HUDEP-2 (cell line): ENCODE data around the gene TBC1D12.

Source experiments
- DNase-seq, 76 experiments: peaks; one replicate each; lab custom pipeline; 2025; ENCODE audit not compliant: unreplicated experiment in 76 of 76; lab: John Stamatoyannopoulos, UW

Gene TBC1D12

DNA sequence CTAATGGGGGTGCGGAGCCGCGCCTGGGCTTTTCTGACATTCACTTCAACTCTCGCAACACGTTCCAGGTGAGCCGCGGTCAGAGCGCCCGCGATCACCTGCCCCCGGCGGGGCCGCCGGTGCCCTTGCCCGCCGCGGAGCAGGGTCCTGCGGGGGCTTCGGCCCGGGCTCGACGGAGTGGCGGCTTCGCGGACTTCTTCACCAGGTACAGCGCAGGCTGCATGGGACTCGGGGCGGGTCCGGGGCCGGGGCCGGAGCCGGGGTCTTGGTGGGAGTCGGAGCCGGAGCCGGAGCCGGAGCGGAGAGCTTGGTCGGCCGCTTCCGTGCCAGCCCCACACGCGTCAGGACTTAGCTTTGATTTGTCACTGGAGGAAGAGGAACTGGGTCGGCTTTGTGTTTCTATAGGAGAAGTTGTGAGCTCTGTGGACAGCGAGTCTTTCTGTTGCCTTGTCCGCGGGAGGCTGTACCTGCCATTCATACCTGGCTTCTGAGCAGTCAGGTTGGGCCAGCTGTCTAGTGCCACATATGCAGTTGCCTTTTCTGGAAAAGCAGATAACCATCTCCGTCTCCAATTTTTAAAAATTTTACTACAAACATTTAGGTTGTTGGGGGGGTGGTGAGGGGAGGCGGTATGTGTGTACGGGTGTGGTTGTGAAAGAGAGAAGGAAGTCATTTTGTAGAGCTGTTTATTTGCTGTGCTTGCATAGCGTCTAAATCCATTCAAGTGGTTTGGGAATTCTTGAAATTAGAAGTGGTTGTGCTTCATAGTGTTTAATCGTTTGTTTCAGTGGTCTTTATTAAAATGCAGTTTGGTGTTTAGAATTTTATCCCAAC lies 1.3 kb downstream of the TBC1D12 start:
- DNase-seq, result peak in 43 of 76 experiments; percentile 6 to 71 (median 38)

DNA sequence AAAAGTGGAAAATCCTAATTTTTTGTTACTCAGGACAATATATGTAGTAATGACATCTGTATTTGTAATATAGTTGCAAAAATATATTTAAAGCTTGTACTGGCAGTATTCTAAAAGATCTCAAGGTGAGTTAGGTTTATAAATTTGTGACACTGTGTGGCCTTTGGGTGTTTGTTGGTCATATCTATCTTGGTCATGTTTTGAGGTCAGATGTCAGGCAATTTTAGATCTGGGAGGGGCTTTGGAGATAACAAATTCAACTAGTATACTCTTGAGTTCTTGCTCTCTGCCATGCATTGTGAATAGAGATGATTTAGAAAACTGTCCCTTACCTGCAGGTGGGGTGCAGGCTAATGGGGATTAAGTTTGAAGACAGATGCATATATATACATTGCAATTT lies 3.1 kb downstream of the TBC1D12 start:
- peak in 16 of 76 experiments; percentile 12 to 53 (median 31) for DNase-seq

DNA sequence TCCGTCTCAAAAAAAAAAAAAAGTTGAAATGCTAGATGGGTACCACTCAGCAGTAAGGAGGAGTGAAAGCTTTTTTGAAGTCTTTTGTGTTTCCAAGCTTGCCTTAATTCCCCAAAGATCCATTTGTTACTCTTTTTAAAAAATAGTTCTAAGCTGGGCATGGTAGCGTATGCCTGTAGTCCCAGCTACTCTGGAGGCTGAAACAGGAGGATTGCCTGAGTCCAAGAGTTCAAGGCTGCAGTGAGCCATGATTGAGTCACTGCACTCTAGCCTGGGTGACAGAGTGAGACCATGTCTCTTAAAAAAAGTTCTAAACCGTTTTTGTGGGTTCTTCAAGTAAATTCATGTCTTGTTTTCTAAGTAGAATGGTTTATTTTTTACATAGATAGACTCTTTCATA lies 5.3 kb downstream of the TBC1D12 start:
- DNase-seq, result peak in 1 of 76 experiments; percentile 7

DNA sequence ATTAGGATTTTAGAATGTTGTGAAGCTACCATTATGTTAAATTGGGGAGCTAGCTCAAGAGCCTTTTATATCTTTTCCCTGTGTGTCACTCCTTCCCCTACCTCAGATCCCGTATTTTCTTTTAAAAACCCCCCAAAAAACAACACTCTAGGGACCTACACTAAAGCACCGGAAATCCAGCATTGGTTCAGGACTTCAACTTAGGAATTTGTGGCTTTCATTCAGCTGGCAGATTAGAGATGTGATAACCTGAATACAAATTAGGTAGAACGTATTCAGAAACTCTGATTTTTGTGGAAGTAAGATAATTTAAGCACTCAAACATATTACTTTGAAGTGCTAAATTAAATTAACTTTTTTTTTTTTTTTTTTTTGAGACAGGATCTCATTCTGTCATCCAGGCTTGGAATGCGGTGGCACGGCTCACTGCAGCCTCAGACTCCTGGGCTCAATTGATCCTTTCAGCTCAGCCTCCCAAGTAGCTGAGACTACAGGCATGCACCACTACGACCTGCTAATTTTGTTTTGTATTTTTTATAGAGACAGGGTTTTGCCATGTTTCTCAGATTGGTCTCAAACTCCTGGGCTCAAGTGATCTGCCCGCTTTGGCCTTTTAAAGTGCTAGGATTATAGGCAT lies 6.8 kb downstream of the TBC1D12 start:
- no peak for DNase-seq

DNA sequence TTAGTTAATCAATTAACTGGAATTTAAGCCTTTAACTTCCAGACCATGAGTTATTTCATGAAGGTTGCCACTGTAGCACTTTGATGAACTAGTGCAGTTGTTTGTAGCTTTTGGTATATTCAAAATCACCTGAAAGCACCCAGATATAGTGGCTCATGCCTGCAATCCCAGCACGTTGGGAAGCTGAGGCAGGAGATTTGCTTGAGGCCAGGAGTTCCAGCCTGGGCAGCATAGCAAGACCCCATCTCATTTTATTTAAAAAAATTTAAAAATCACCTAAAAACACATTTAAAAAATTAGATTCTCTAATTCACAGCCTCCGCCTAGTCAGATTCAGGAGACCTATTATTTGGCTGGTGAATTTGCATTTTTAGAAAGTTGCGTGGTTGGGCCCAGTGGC lies 9.0 kb downstream of the TBC1D12 start:
- no peak for DNase-seq

DNA sequence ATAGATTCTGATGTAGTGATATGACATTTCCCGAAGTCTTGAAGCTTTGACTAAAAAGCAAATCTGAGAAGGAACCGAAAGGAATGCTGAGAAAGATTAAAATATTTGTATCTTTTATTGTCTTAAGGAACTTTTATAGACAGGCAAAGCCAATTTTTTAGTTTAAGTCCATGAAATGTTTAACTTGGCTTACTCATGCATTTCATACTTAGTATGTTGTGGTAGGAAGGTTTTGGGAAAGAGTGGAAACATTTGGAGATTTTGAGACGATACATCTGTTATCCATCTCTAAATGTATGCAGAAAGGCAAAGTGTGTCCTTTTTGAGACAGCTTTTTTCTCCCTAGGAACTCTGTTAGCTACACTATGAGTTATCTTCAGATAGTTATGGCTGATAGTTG lies 10.1 kb downstream of the TBC1D12 start:
- no peak for DNase-seq

GRCh38 chr10:94413361-94413760 lies 11.0 kb downstream of the TBC1D12 start:
- DNase-seq, result no peak

DNA sequence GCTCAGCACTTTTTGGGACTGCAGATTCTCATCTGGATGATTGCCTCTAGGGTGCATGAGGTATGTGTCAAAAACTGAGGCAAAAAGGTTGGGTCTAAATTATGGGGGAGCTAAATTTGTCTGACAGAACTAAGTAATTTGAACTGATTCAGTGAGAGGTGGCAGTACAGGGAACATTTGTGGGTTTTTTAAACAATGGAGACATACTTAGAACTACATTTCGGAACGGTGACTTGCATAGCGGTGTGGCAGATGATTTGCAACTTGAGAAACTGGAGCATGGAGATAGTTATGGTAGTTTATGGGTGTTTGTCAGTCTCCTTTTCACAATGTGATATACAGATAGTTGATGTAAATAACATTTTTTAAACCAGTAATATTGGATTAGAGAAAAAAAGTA lies 14.6 kb downstream of the TBC1D12 start:
- DNase-seq, result no peak

DNA sequence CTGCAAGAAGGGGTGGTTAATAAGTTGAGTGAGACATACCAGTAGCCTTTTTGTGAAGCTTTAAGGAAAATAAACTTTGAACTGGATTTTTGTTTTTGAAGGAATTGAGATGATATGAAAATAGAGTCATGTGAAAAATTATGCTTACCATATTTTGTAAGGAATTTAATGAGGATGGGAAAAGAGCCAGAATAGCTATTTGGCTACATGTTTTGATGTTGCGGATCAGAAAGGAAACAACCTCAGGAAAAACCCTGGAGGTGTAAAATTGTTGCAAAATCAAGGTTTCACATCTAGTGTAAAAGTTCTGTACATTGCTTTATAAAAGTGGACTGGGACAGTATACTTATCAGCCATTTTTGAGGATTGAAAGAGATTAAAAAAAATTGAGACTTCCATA lies 15.0 kb downstream of the TBC1D12 start:
- DNase-seq, result no peak

DNA sequence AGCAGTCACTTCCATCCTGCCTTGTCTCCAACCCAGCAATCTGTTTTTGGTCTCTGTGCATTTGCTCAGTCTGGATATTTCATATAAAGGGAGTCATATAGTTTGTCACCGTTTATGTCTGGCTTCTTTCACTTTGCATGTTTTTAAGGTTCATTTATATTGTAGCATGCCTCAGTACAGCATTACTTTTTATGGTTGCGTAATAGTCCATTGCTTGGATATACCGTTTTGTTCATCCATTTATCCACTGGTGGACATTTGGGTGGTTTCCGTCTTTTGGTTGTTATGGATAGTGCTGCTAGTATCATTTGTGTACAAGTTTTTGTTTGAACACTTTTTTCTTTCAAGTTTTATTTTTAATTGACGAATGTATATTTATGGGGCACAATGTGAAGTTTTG lies 18.2 kb downstream of the TBC1D12 start:
- DNase-seq, result no peak

GRCh38 chr10:94420998-94421528 lies 18.7 kb downstream of the TBC1D12 start:
- DNase-seq, result no peak

- DNase-seq, result peak in 11 of 76 experiments; percentile 12 to 34 (median 19)
Observed at GRCh38 chr10:94423627-94424026, 21.3 kb downstream of the TBC1D12 start.

DNA sequence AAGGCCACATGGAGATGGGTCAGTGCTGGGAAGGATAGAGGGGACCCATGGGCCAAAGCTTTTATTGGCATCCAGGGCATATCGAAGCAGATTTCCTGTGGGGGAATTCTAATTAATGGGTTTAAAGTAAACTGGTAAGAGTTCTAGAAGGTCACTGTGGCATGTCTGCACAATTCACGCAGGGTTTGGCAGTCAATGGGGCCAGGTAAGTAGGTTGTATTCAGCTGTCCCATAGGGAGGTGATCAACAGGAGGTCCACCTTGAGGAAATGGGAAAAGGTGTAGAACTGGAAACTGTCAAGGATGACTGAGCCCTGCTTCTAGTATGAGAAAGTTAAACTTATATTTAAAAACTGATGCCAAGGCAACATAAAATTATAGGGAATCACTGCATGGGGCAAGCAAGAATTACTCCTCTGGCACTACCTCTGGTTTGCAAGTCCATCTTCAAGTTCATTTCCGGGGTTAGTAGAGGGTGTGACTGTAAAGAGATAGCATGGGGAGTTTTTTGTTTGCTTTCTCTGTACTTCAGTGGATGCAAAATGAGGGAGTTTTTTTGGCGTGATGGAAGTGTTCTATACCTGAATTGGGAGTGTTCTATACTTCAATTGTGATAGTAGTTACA lies 22.5 kb downstream of the TBC1D12 start:
- no peak for DNase-seq

- no peak for DNase-seq
Observed at GRCh38 chr10:94425942-94426341, 23.6 kb downstream of the TBC1D12 start.

DNA sequence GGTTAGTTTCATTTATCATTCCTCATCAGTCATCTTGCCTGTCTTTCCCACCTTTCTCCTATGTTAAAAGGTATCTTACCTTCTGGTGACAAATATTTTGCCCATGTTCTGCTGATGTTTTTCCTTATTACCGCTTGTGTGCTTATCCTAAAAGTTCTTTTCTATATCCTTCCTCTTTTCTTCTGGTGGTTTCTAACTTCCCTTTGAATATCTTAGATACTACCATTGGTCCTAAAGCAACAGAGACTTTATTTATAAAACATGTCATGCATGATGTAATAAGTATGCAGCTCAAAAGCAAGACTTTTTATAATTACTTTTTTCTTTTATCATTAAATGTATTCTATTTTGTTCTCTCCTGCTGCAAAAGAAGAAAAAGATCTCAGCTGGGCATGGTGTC lies 24.8 kb downstream of the TBC1D12 start:
- no peak for DNase-seq

- peak in 1 of 76 experiments; percentile 19 for DNase-seq
Observed at GRCh38 chr10:94428766-94429707, 26.7 kb downstream of the TBC1D12 start.

GRCh38 chr10:94430701-94431100 lies 28.4 kb downstream of the TBC1D12 start:
- no peak for DNase-seq

- no peak for DNase-seq
Observed at GRCh38 chr10:94432443-94432842, 30.1 kb downstream of the TBC1D12 start.

DNA sequence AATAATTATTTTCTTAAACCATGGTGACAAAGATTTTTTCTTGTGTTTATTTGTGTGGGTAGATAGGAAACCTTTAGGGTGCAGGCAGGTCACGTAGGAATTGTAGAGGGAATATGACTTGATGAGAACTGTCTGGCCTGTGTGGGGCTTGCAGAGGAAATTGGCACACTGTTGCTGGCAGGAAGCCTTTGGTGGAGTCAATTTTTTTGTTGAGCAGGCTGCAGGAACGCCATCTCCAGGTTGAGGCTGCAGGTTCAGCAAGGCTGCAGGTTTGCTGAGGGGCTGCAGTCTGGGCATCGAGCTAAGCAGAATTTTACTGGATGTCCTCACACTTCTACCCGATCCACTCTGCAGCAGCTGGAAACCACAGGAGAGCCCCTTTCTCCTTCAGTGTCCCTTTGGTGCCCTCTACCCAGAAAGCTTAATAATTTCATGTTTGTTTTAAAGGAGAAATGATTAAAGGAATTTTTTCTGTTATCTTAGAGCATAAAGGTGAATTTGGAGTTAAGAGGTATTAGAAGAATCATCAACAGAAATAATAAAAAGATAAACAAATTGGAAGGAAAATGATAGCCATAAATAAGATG lies 37.0 kb downstream of the TBC1D12 start:
- DNase-seq, result peak in 56 of 76 experiments; percentile 3 to 64 (median 28)

GRCh38 chr10:94440096-94440495 lies 37.8 kb downstream of the TBC1D12 start:
- no peak for DNase-seq
